ENCODE measurements around the gene CCDC51.

Gene CCDC51

GRCh38 chr3:48422272-48422671, 17.6 kb downstream of the CCDC51 start:
- TF ChIP-seq, protein P1, sequence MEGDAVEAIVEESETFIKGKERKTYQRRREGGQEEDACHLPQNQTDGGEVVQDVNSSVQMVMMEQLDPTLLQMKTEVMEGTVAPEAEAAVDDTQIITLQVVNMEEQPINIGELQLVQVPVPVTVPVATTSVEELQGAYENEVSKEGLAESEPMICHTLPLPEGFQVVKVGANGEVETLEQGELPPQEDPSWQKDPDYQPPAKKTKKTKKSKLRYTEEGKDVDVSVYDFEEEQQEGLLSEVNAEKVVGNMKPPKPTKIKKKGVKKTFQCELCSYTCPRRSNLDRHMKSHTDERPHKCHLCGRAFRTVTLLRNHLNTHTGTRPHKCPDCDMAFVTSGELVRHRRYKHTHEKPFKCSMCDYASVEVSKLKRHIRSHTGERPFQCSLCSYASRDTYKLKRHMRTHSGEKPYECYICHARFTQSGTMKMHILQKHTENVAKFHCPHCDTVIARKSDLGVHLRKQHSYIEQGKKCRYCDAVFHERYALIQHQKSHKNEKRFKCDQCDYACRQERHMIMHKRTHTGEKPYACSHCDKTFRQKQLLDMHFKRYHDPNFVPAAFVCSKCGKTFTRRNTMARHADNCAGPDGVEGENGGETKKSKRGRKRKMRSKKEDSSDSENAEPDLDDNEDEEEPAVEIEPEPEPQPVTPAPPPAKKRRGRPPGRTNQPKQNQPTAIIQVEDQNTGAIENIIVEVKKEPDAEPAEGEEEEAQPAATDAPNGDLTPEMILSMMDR (IDR thresholded peaks at IDR 0.05; ENCODE audit: low read depth, low read length, missing control alignments): no peak
- no peak for DNase-seq (ENCODE audit: low read depth)
- H3K4me3 ChIP-seq (ENCODE audit: low read depth, low read length): no peak overlapping the region
- in situ Hi-C loops (cut with HindIII; ENCODE audit: low sequenced_read_pairs): no loop called here

GRCh38 chr3:48420561-48420960, 19.4 kb downstream of the CCDC51 start:
- no peak overlapping the region for H3K4me3 ChIP-seq (ENCODE audit: low read depth, low read length)
- in situ Hi-C loops (cut with HindIII; ENCODE audit: low sequenced_read_pairs): no loop called here
- TF ChIP-seq, protein P1 (IDR thresholded peaks at IDR 0.05; ENCODE audit: low read depth, low read length, missing control alignments): no peak
- DNase-seq (ENCODE audit: low read depth): no peak

DNA sequence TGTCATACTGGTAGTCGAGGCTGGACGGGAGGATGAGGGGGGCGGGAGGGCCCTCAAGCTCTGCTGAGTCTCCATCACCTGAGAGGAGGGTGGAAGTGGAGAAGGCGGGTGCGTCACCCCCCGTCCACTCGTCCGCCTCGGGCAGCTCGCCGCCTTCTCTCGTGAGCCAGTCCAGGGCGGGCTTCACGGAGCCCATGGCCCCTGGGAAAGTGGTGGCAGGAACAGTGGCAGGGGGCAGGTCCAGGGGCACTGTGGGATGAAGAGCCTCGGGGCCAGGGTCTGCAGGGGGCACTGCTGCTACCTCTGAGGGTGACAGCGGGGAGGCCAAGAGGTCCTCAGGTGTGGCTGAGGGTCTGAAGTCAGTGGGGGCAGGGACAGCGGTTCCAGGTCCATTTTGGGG, 20.3 kb downstream of the CCDC51 start:
- no peak overlapping the region for H3K4me3 ChIP-seq (ENCODE audit: low read depth, low read length)
- in situ Hi-C loops (cut with HindIII; ENCODE audit: low sequenced_read_pairs): no loop called here
- TF ChIP-seq, protein P1 (IDR thresholded peaks at IDR 0.05; ENCODE audit: low read depth, low read length, missing control alignments): no peak
- DNase-seq (ENCODE audit: low read depth): no peak

DNA sequence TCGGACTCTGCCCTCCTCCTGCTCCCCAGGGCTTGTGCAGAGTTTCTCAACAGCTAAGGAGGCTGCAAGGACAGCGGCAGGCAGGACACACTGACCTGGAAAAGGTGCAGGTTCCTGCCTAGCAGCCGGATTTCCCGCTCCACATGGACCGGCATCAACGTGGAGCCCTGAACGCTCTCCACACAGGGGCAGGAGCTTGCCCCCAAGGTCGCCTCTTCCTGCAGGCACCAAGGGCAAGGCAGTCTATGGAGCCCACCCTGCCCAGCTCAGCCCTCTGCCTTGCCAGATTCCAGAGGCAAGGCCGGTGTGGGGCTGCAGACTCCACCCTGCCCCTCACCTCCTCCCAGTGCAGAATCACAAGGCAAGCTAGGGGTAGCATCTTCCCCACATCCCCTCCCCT, 20.8 kb downstream of the CCDC51 start:
- in situ Hi-C loops (cut with HindIII; ENCODE audit: low sequenced_read_pairs): no loop called here
- H3K4me3 ChIP-seq (ENCODE audit: low read depth, low read length): no peak overlapping the region
- TF ChIP-seq, protein P1 (IDR thresholded peaks at IDR 0.05; ENCODE audit: low read depth, low read length, missing control alignments): no peak
- DNase-seq (ENCODE audit: low read depth): no peak

DNA sequence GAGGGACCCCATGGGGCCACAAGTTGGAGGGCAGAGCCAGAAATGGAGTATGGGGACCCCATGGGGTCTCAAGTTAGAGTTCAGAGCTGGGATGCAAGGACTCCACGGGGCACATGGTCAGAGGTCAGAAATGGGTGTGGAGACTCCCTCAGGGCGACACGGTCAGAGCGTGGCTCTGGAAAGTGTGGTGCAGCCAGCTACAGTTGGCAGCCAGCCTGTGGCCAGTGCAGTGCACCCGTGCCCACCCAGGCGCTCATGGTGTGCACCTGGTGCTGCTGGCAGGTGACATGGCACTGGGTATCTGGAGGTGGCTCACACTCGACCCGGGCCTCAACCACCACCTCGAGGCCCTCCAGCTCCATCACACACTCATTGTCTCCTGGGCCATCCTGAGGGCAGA, 21.3 kb downstream of the CCDC51 start:
- DNase-seq (ENCODE audit: low read depth): no peak
- in situ Hi-C loops (cut with HindIII; ENCODE audit: low sequenced_read_pairs): no loop called here
- no peak overlapping the region for H3K4me3 ChIP-seq (ENCODE audit: low read depth, low read length)
- TF ChIP-seq, protein P1 (IDR thresholded peaks at IDR 0.05; ENCODE audit: low read depth, low read length, missing control alignments): no peak

DNA sequence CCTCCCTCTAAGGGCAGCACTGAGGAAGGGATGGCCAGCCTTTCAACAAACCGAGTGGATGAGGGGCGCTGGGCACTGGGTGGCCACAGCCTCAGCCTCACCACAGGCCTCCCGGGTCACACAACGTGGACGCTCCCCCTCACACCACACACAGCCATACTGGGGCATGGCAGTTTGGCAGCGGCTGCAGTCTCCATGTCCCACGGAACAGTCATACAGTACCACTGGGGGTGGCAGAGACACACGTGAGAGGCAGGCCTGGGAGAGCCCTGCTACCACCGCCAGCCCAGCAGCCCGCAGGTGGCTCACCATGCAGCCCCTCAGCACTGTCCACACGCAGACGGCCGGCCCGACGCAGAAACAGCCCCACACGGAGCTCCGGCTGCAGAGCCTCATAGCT, 21.8 kb downstream of the CCDC51 start:
- DNase-seq (ENCODE audit: low read depth): no peak
- no peak overlapping the region for H3K4me3 ChIP-seq (ENCODE audit: low read depth, low read length)
- in situ Hi-C loops (cut with HindIII; ENCODE audit: low sequenced_read_pairs): no loop called here
- TF ChIP-seq, protein P1 (IDR thresholded peaks at IDR 0.05; ENCODE audit: low read depth, low read length, missing control alignments): no peak

Data from astrocyte of the cerebellum (primary cell).